NCI-H1694 treated with DMSO at 0.1 percent for 48 hours (cell line): ENCODE results near the gene TECPR2.

Source experiments
- DNase-seq: peaks from one replicate; lab custom pipeline; 2025; lab: John Stamatoyannopoulos, UW

TECPR2 gene

GRCh38 chr14:102496958-102497744 lies 134.4 kb downstream of the TECPR2 start:
- DNase-seq: no peak

- peak; percentile 95 for DNase-seq
These were observed 135.4 kb downstream of the TECPR2 start for GRCh38 chr14:102497998-102498677.

- no peak for DNase-seq
These were observed 136.0 kb downstream of the TECPR2 start for GRCh38 chr14:102498678-102499265.

GRCh38 chr14:102499401-102500157 lies 136.8 kb downstream of the TECPR2 start:
- no peak for DNase-seq

- no peak for DNase-seq
These were observed 137.5 kb downstream of the TECPR2 start for GRCh38 chr14:102500158-102500662.

GRCh38 chr14:102500713-102501112 lies 138.0 kb downstream of the TECPR2 start:
- DNase-seq: no peak

GRCh38 chr14:102501751-102502315 lies 139.1 kb downstream of the TECPR2 start:
- no peak for DNase-seq

GRCh38 chr14:102502571-102502970 lies 139.8 kb downstream of the TECPR2 start:
- no peak for DNase-seq

GRCh38 chr14:102503641-102504327 lies 141.0 kb downstream of the TECPR2 start:
- DNase-seq: no peak

GRCh38 chr14:102504328-102504999 lies 141.7 kb downstream of the TECPR2 start:
- no peak for DNase-seq

- DNase-seq: no peak
These were observed 142.4 kb downstream of the TECPR2 start for GRCh38 chr14:102505000-102505619.

GRCh38 chr14:102505775-102506625 lies 143.3 kb downstream of the TECPR2 start:
- no peak for DNase-seq

GRCh38 chr14:102506626-102506925 lies 143.8 kb downstream of the TECPR2 start:
- no peak for DNase-seq

GRCh38 chr14:102507081-102507856 lies 144.5 kb downstream of the TECPR2 start:
- no peak for DNase-seq

- peak; percentile 24 for DNase-seq
These were observed 145.1 kb downstream of the TECPR2 start for GRCh38 chr14:102507857-102508312.

- DNase-seq: no peak
These were observed 145.7 kb downstream of the TECPR2 start for GRCh38 chr14:102508410-102508773.

GRCh38 chr14:102508774-102509745 lies 146.3 kb downstream of the TECPR2 start:
- no peak for DNase-seq
